ENCODE measurements around the gene PKP2. TPM values are rescaled to one million over a fixed set of nuclear protein-coding genes. Genes with fewer than 3 reads are reported as not detected.

PKP2 gene
- total RNA-seq, 5 donors from 2014 or later (not counting 1 experiment from before 2014, with no cell fraction given) = 0.45 to 1.3 (median 0.93) TPM

- Mint-ChIP-seq H3K27ac (no peak overlapping the region), H3K36me3 (no peaks in the 10 kb centered on the region), H3K9me3 (no peaks in the 10 kb centered on the region), H3K4me3 (no peak overlapping the region), H3K27me3 (peaks cover 7 to 13% of the 10 kb centered on the region in 2 donors), H3K4me1 (no peaks in the 10 kb centered on the region)
- Histone ChIP-seq H3K4me3 (ENCODE audit: control insufficient read depth in 1 of 2, extremely low read depth in 1 of 2, low read length in 1 of 2) (no peak overlapping the region), H3K9me3 (no peaks in the 10 kb centered on the region), H3K36me3 (ENCODE audit: control insufficient read depth in 2 of 2, extremely low read depth in 1 of 2, insufficient read depth in 1 of 2, low read length in 1 of 2) (no peaks in the 10 kb centered on the region), H3K4me1 (ENCODE audit: control insufficient read depth in 1 of 2, extremely low read depth in 1 of 2, insufficient read depth in 2 of 2, low read length in 2 of 2) (no peaks in the 10 kb centered on the region), H3K27ac (ENCODE audit: low read length) (no peak overlapping the region), H3K27me3 (replicated peaks in 1 of 2; ENCODE audit: control insufficient read depth in 2 of 2, extremely low read depth in 1 of 2, insufficient read depth in 2 of 2, low read length in 1 of 2) (peaks cover 0 to 9% of the 10 kb centered on the region in 2 experiments)
- WGBS (ENCODE audit: insufficient coverage) = 100% methylated on average over 1 of the region's 4 CpGs
- ATAC-seq (replicated peaks in 1 of 4) = no peak
- CTCF ChIA-PET = no interaction called here
- POLR2A ChIA-PET = no interaction called here
- DNase-seq = no peak
Observed at GRCh38 chr12:32794281-32794680, 102.3 kb downstream of the PKP2 start.

- H3K27me3 Mint-ChIP-seq = peaks cover 8 to 14% of the 10 kb centered on the region in 2 donors
- WGBS (ENCODE audit: insufficient coverage) = 50% methylated on average over 1 of the region's 2 CpGs
- H3K27me3 ChIP-seq (replicated peaks in 1 of 2; ENCODE audit: control insufficient read depth in 2 of 2, extremely low read depth in 1 of 2, insufficient read depth in 2 of 2, low read length in 1 of 2) = peaks cover 0 to 5% of the 10 kb centered on the region in 2 experiments
- POLR2A ChIA-PET = no interaction called here
- H3K36me3 ChIP-seq (ENCODE audit: control insufficient read depth in 2 of 2, extremely low read depth in 1 of 2, insufficient read depth in 1 of 2, low read length in 1 of 2) = no peaks in the 10 kb centered on the region
- no peak overlapping the region for H3K4me3 ChIP-seq (ENCODE audit: control insufficient read depth in 1 of 2, extremely low read depth in 1 of 2, low read length in 1 of 2)
- no peaks in the 10 kb centered on the region for H3K9me3 Mint-ChIP-seq
- no peaks in the 10 kb centered on the region for H3K4me1 Mint-ChIP-seq
- ATAC-seq (replicated peaks in 1 of 4) = no peak
- DNase-seq = no peak
- no peaks in the 10 kb centered on the region for H3K9me3 ChIP-seq
- no peaks in the 10 kb centered on the region for H3K36me3 Mint-ChIP-seq
- H3K4me1 ChIP-seq (ENCODE audit: control insufficient read depth in 1 of 2, extremely low read depth in 1 of 2, insufficient read depth in 2 of 2, low read length in 2 of 2) = no peaks in the 10 kb centered on the region
- CTCF ChIA-PET = no interaction called here
- no peak overlapping the region for H3K27ac Mint-ChIP-seq
- H3K4me3 Mint-ChIP-seq = no peak overlapping the region
- no peak overlapping the region for H3K27ac ChIP-seq (ENCODE audit: low read length)
Observed at GRCh38 chr12:32789916-32790315, 106.7 kb downstream of the PKP2 start.

GRCh38 chr12:32789446-32789845, 107.1 kb downstream of the PKP2 start:
- ATAC-seq (replicated peaks in 1 of 4) = no peak
- Histone ChIP-seq H3K27ac (ENCODE audit: low read length) (no peak overlapping the region), H3K27me3 (replicated peaks in 1 of 2; ENCODE audit: control insufficient read depth in 2 of 2, extremely low read depth in 1 of 2, insufficient read depth in 2 of 2, low read length in 1 of 2) (peaks cover 0 to 8% of the 10 kb centered on the region in 2 experiments), H3K9me3 (no peaks in the 10 kb centered on the region), H3K4me1 (ENCODE audit: control insufficient read depth in 1 of 2, extremely low read depth in 1 of 2, insufficient read depth in 2 of 2, low read length in 2 of 2) (no peaks in the 10 kb centered on the region), H3K36me3 (ENCODE audit: control insufficient read depth in 2 of 2, extremely low read depth in 1 of 2, insufficient read depth in 1 of 2, low read length in 1 of 2) (no peaks in the 10 kb centered on the region), H3K4me3 (ENCODE audit: control insufficient read depth in 1 of 2, extremely low read depth in 1 of 2, low read length in 1 of 2) (no peak overlapping the region)
- DNase-seq = no peak
- Mint-ChIP-seq H3K9me3 (no peaks in the 10 kb centered on the region), H3K4me3 (no peak overlapping the region), H3K36me3 (no peaks in the 10 kb centered on the region), H3K27ac (no peak overlapping the region), H3K4me1 (no peaks in the 10 kb centered on the region), H3K27me3 (peaks cover 8 to 14% of the 10 kb centered on the region in 2 donors)
- CTCF ChIA-PET = interaction anchor here in 1 of 2 donors (0.6 kb wide), 1 partner anchor 1514 kb away, joined by 6 read pairs; no protein-coding TSS in a partner anchor
- POLR2A ChIA-PET = no interaction called here

DNA sequence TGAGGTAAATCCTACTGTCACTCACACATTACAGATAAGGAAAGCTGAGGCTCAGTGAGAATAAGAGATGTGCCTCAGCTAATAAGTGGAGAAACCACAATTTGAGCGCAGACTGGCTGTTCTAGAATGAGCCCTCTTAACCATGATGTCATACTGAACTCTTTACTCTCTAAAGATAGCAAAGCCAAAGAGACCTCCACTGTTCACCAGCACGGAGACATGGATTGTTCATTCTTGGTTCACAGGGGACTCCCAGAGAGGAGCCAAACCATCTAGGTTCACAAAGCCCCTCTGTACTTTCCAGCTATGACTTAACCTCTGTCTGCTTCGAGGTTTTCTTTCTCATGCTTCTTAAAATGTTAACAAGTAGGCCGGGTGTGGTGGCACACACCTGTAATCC, 108.2 kb downstream of the PKP2 start:
- ChIA-PET CTCF (no interaction called here), POLR2A (no interaction called here)
- no peaks in the 10 kb centered on the region for H3K36me3 Mint-ChIP-seq
- H3K27ac ChIP-seq (ENCODE audit: low read length) = no peak overlapping the region
- no peaks in the 10 kb centered on the region for H3K4me1 Mint-ChIP-seq
- no peaks in the 10 kb centered on the region for H3K36me3 ChIP-seq (ENCODE audit: control insufficient read depth in 2 of 2, extremely low read depth in 1 of 2, insufficient read depth in 1 of 2, low read length in 1 of 2)
- 91% methylated on average over 2 of the region's 4 CpGs for WGBS (ENCODE audit: insufficient coverage)
- H3K27ac Mint-ChIP-seq = no peak overlapping the region
- DNase-seq (no peak), ATAC-seq (replicated peaks in 1 of 4) (no peak)
- no peak overlapping the region for H3K4me3 Mint-ChIP-seq
- H3K9me3 Mint-ChIP-seq = no peaks in the 10 kb centered on the region
- H3K9me3 ChIP-seq = no peaks in the 10 kb centered on the region
- no peak overlapping the region for H3K4me3 ChIP-seq (ENCODE audit: control insufficient read depth in 1 of 2, extremely low read depth in 1 of 2, low read length in 1 of 2)
- no peaks in the 10 kb centered on the region for H3K4me1 ChIP-seq (ENCODE audit: control insufficient read depth in 1 of 2, extremely low read depth in 1 of 2, insufficient read depth in 2 of 2, low read length in 2 of 2)
- peaks cover 0 to 8% of the 10 kb centered on the region in 2 experiments for H3K27me3 ChIP-seq (replicated peaks in 1 of 2; ENCODE audit: control insufficient read depth in 2 of 2, extremely low read depth in 1 of 2, insufficient read depth in 2 of 2, low read length in 1 of 2)
- H3K27me3 Mint-ChIP-seq = peaks cover 8 to 9% of the 10 kb centered on the region in 2 donors

DNA sequence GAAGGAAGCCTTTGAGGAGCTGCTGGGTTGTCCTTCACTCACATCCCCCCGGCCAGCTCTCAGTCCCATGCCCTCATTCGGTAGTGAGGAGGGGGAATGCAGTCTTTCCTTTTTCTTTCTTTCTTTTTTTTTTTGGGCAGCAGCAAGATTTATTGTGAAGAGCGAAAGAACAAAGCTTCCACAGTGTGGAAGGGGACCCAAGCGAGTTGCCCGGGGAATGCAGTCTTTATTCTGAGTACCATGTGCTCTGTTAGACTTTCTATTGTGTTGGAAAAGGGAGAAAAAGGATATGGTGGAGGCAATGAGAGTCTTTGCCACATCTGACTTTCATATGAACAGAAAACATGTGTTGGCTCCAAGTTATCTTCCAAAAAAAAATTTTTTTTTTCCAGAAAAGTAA, 111.0 kb downstream of the PKP2 start:
- ATAC-seq (replicated peaks in 1 of 4) (no peak), DNase-seq (no peak)
- Mint-ChIP-seq H3K4me3 (no peak overlapping the region), H3K4me1 (no peaks in the 10 kb centered on the region), H3K27ac (no peak overlapping the region), H3K9me3 (no peaks in the 10 kb centered on the region), H3K27me3 (peaks cover 7 to 11% of the 10 kb centered on the region in 2 donors), H3K36me3 (no peaks in the 10 kb centered on the region)
- H3K9me3 ChIP-seq = no peaks in the 10 kb centered on the region
- ChIA-PET CTCF (interaction anchor here in 1 of 2 donors (0.7 kb wide), 1 partner anchor 1190 kb away, joined by 4 read pairs; no protein-coding TSS in a partner anchor), POLR2A (interaction anchor here in 1 of 2 donors (0.5 kb wide), 1 partner anchor 136 kb away, joined by 5 read pairs; no protein-coding TSS in a partner anchor)
- peaks cover 0 to 8% of the 10 kb centered on the region in 2 experiments for H3K27me3 ChIP-seq (replicated peaks in 1 of 2; ENCODE audit: control insufficient read depth in 2 of 2, extremely low read depth in 1 of 2, insufficient read depth in 2 of 2, low read length in 1 of 2)
- no peaks in the 10 kb centered on the region for H3K4me1 ChIP-seq (ENCODE audit: control insufficient read depth in 1 of 2, extremely low read depth in 1 of 2, insufficient read depth in 2 of 2, low read length in 2 of 2)
- no peak overlapping the region for H3K4me3 ChIP-seq (ENCODE audit: control insufficient read depth in 1 of 2, extremely low read depth in 1 of 2, low read length in 1 of 2)
- no peaks in the 10 kb centered on the region for H3K36me3 ChIP-seq (ENCODE audit: control insufficient read depth in 2 of 2, extremely low read depth in 1 of 2, insufficient read depth in 1 of 2, low read length in 1 of 2)
- no peak overlapping the region for H3K27ac ChIP-seq (ENCODE audit: low read length)
- WGBS (ENCODE audit: insufficient coverage) = no CpG with 5 or more reads among the region's 5 CpGs

DNA sequence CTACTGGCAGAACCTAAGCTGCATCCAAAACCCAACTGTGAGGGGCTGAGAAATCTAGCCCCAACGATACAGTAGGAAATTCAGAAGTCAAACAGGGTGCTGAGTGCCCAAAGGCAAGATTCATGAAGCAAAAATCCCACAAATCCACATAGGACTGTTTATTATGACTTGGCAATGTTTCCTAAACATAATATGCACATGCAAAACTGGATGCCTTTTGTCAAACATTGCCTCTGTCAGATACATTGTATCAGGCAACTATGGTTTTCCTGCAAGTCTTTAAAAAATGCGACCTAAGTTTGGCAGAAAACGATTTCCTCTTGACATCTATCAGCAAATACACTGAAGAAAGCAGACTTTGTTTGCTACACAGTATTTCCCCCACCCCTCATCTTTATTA, 113.5 kb downstream of the PKP2 start:
- H3K4me3 ChIP-seq (ENCODE audit: control insufficient read depth in 1 of 2, extremely low read depth in 1 of 2, low read length in 1 of 2) = no peak overlapping the region
- Mint-ChIP-seq H3K4me1 (no peaks in the 10 kb centered on the region), H3K27me3 (peaks cover 10 to 20% of the 10 kb centered on the region in 2 donors), H3K27ac (no peak overlapping the region), H3K4me3 (no peak overlapping the region), H3K36me3 (no peaks in the 10 kb centered on the region), H3K9me3 (no peaks in the 10 kb centered on the region)
- ChIA-PET CTCF (no interaction called here), POLR2A (no interaction called here)
- H3K9me3 ChIP-seq = no peaks in the 10 kb centered on the region
- ATAC-seq (replicated peaks in 1 of 4) (no peak), DNase-seq (no peak)
- no peak overlapping the region for H3K27ac ChIP-seq (ENCODE audit: low read length)
- no peaks in the 10 kb centered on the region for H3K36me3 ChIP-seq (ENCODE audit: control insufficient read depth in 2 of 2, extremely low read depth in 1 of 2, insufficient read depth in 1 of 2, low read length in 1 of 2)
- peaks cover 0 to 8% of the 10 kb centered on the region in 2 experiments for H3K27me3 ChIP-seq (replicated peaks in 1 of 2; ENCODE audit: control insufficient read depth in 2 of 2, extremely low read depth in 1 of 2, insufficient read depth in 2 of 2, low read length in 1 of 2)
- WGBS (ENCODE audit: insufficient coverage) = no CpG with 5 or more reads among the region's 3 CpGs
- H3K4me1 ChIP-seq (ENCODE audit: control insufficient read depth in 1 of 2, extremely low read depth in 1 of 2, insufficient read depth in 2 of 2, low read length in 2 of 2) = no peaks in the 10 kb centered on the region

DNA sequence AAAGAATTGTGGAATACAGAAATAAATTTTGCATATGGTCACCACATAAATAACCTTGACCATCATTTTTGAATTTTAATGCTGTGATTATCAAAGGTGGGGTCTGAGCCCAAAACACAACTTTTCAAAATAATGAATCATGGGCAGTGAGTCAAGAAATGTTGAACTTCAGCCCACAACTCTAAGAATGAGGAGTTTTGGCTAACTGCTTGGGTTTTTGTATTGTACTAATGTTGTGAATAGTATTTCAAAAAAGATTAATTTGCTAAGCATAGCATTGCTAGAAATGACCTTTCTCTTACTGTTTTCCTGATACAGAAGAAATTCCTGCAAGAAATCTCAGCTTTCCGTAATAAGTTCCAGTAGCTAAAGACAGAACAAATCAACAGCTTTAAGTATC, 116.5 kb downstream of the PKP2 start:
- Histone ChIP-seq H3K36me3 (ENCODE audit: control insufficient read depth in 2 of 2, extremely low read depth in 1 of 2, insufficient read depth in 1 of 2, low read length in 1 of 2) (no peaks in the 10 kb centered on the region), H3K9me3 (no peaks in the 10 kb centered on the region), H3K4me1 (ENCODE audit: control insufficient read depth in 1 of 2, extremely low read depth in 1 of 2, insufficient read depth in 2 of 2, low read length in 2 of 2) (no peaks in the 10 kb centered on the region), H3K4me3 (ENCODE audit: control insufficient read depth in 1 of 2, extremely low read depth in 1 of 2, low read length in 1 of 2) (no peak overlapping the region), H3K27ac (ENCODE audit: low read length) (no peak overlapping the region), H3K27me3 (replicated peaks in 1 of 2; ENCODE audit: control insufficient read depth in 2 of 2, extremely low read depth in 1 of 2, insufficient read depth in 2 of 2, low read length in 1 of 2) (peaks cover 0 to 3% of the 10 kb centered on the region in 2 experiments)
- H3K9me3 Mint-ChIP-seq = no peaks in the 10 kb centered on the region
- no peak for ATAC-seq (replicated peaks in 1 of 4)
- no peak for DNase-seq
- no CpG with 5 or more reads among the region's 1 CpG for WGBS (ENCODE audit: insufficient coverage)
- ChIA-PET CTCF (no interaction called here), POLR2A (no interaction called here)
- H3K27me3 Mint-ChIP-seq = peaks cover 11 to 17% of the 10 kb centered on the region in 2 donors
- no peaks in the 10 kb centered on the region for H3K4me1 Mint-ChIP-seq
- no peaks in the 10 kb centered on the region for H3K36me3 Mint-ChIP-seq
- no peak overlapping the region for H3K4me3 Mint-ChIP-seq
- no peak overlapping the region for H3K27ac Mint-ChIP-seq

Data from T-cell (primary cell).